NCI-H345 (cell line): Measurements from ENCODE around the gene CTR9.

Source experiments
- DNase-seq: peaks from one replicate; lab custom pipeline; 2025; lab: John Stamatoyannopoulos, UW

The CTR9 gene

DNA sequence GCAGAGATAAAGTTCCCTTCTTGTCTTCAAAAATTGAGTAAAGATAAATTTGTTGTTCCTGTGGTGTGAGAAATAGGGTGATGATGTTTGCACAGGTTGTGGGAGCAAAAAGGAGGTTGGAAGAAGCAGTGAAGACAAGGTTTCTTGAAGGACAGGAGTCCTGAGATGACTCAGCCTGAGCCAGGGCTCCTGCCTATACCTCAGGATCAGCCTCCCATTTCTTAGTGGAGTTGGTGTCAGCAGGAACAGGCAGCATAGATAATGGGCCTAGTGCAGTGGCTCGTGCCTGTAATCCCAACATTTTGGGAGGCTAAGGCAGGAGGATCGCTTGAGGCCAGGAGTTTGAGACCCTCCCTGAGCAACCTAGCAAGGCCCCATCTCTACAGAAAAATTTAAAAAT, 29.0 kb downstream of the CTR9 start:
- no peak for DNase-seq

DNA sequence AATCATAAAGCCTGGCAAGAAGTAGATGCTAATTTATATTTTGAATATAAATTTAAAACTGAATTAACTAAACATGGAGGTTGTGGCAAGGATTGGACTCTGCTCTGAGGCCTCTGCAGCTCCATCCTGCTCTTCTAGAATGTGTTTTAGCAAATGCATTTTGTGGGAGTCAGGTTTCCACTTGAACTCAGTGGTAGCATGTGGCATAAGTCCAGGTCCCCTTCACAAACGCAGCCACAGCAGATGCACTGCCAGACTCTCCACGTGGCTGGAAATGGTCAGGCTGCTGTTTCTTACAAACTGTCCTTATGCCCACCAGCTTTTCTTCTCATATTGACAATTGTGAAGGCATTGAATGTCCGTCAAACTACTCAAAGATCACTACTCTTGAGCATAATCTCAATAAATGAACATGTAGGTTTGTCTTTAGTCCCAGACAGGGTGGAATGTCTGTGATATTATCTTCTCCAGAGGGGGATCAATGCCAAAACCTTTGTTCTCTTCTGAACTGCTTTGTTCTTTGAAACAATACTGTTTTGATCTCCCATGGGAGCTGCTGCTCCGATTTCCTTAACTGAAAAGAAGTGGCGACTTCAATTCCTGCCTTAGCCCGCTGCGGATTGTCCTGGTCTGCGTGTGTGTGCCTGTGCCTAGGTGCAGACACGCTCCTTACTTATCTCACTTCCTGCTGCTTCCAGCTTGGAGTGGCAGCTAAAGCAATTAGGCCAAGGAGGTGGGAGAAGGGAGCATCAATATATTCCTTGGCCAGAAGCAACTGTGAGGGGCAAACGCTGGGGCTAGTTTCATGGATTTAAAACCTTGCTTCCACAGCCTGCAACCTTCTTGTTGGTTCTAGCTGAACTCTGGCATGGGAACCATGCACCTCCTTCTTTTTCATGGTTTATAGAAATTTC, 33.4 kb downstream of the CTR9 start:
- DNase-seq: peak; percentile 80

DNA sequence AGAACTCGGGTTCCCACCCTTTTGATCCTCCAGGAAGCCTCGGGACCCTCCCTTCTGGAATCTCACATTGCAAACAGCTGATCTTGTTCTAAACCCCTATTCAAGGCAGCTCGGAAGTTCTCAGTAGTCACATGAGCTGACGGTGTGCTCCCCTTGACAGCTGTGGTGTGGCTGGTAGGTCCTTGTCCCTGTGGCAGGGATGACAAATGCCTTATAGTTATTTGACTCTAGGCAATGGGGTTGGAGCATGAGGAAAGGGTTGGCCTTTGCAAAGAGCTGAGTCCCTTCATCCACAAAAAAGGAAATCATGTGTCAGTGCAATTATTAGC, 34.1 kb downstream of the CTR9 start:
- no peak for DNase-seq

DNA sequence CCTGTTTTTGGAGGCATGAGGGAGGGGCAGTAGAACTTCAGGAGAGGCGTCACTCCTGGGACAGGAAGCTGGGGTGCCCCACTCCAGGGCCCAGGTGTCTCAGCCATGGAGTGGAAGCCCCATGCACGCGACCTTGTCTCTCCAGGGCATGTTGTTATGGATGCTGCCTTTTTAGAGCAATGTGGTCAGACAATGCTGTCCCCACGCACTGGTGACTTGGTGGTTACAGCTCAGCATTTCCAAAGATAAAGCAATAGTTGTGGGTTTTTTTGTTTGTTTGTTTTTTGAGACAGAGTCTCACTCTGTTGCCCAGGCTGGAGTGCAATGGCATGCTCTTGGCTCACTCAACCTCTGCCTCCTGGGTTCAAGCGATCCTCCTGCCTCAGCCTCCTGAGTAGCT, 35.4 kb downstream of the CTR9 start:
- no peak for DNase-seq

DNA sequence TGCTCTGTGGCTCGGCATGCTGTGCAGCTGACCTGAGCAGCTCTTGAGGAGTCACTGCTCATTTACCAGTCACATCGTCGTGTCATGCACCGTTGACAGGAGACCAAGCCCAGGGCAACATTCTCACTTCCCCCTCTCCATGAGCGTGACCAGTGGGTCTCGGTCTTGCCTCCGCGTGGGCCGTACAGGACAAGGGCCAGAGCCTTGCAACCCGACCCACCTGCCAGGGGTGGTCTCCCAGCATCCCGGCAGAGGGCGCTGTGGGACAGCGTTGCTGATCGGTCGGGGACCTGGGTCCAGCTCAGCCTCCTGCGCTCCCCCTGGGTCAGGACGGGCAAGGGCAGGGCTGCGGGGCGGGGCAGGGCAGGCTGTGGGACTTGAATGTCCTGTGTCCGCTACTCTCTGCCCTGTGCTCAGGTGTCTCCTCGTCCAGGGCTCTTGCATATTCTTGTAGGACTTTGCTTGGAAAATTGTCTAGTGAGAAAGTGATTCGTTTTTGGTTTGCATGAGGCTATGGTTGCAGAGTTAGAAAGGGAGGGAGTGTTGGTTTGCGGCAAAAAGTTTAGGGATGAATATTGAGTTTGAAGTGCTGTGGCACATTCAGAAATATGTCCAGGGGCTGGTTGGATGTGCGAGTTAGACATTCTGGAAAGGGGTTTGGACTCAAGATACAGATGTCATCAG, 41.5 kb downstream of the CTR9 start:
- peak; percentile 77 for DNase-seq

DNA sequence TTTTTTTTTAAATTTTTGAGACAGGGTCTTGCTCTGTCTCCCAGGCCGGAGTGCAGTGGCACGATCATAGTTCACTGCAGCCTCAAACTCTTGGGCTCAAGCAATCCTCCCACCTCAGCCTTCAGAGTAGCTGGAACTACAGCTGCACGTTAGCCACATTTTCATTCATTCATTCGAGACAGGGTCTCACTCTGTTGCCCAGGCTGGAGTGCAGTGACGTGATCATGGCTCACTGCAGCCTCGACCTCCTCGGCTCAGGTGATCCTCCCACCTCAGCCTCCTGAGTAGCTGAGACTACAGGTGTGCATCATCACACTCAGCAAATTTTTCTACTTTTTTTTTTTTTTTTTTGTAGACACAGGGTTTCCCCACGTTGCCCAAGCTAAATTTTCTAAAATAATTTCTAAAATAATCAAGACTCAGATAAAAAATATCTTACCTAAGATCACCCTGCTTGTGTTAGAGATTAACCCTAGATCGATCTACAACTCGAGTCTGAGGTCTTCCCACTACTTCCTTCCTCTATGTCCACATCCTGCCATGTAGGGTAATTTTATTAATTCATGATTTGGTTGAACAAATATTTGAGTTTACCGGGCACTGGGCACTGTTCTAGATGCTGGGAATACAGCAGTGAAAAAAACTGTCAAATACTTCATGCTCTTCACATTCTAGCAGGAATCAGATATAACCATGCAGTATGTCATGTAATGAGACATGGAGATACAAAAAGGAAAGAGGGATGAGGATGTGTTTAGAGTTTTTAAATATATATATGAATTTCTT, 42.6 kb downstream of the CTR9 start:
- DNase-seq: no peak

DNA sequence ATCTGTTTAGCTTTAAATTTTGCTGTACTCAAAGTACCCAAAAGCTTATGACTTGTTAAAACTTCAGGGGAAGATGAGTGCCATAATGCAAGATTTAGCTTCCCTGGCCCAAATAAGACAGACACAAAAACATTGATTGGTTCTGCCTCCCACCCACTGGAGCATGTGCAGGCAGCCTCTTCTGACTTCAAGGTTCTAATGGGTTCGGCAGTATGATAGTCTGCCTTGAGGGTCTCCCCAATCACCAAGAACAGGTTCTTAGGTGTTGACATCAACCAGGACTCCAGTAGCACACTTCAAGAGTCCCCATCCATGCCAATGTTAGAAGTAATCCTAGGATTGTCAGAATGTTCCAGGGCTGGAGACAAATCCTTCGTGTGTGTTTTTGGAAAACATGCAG, 45.1 kb downstream of the CTR9 start:
- no peak for DNase-seq

DNA sequence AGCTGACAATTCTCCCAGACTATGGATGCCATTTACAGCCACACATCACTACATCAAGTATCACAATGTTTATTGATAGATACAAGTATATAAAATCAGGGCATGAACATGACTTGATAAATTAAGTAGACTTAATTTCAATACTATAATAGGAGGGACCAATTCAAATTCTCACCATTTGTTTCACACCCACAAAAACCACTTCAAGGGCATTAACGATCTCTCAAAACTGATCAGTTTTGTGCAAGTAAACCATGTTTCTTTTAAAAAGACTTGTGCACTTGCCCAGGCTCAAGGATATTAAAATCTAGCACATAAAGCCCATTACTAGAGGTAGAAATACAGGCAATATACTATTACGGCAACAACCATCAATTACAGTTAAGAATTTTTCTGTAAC, 46.0 kb downstream of the CTR9 start:
- no peak for DNase-seq

DNA sequence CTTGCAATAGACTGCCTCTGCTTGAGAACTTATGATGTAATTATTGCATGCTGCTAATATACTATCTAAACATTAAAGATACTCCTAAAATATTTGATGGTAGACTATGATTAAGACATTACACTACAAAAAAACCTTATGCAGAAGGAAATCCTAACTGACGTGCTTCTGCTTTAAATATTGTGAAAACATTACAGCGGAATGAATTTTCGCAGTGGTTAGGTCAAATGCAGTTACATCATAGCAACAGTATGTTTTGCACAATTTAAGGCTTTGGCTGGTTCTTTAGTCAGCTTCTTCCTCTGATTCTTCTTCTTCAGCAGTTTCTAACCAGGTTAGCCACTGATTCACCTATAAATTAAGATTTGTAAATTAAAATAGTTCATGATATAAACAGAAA, 46.5 kb downstream of the CTR9 start:
- no peak for DNase-seq

DNA sequence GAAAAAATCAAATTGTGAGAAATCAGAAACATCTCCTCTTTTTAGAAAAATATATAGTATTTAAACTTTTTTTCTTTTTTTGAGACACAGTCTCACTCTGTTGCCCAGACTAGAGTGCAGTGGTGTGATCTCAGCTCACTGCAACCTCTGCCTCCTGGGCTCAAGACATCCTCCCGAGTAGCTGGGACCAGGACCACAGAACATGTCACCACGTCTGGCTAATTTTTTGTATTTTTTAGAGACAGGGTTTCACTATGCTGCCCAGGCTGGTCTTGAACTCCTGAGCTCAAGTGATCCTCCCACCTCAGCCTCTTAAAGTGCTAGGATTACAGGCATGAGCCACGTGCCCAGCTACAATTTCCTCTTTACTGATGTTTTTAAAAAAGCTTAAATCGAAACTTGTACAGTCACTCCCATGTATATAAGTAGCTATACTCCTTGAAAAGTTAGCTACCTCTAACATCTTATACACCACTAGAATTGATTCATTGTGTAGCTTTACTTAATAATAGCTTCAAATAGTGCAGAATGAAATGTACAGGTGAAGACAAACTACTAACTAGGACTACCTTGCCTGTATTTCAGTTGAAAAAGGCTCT, 47.4 kb downstream of the CTR9 start:
- DNase-seq: no peak

DNA sequence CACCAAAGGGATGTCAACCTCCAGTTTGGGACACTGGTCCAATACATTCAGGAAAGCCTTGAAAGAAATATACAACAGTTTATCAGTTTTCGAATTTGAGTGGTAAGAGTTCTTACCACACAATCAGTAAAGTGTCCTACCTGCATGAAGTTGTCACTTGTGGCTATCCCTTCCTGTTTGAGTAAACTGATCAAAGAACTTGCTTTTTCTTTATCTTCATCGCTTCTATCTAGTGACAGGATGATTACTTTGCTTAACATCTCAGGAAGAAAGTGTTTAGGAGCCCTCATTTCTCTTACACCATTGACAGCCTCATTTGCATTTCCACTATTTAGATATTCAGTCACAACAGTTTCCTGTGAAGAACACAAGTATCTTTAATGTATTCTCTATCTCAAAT, 49.2 kb downstream of the CTR9 start:
- no peak for DNase-seq

DNA sequence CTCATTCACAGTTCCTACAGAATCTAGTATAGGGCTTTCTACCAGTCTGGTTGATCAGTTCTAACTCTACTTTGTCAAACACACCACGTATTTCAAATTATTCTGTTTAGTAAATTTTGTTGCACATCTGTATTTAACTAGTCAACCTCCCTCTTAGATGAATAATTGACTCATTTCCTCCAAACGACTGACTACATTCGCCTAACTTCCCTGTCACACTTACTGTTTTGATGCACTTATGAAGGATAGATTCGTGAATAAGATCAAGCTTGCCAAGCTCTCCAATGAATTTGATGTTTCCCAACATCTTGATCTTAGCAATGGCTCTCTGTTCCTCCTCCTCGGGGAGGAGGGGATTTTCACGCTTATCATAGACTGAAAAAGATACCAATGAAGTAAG, 52.6 kb downstream of the CTR9 start:
- DNase-seq: no peak

DNA sequence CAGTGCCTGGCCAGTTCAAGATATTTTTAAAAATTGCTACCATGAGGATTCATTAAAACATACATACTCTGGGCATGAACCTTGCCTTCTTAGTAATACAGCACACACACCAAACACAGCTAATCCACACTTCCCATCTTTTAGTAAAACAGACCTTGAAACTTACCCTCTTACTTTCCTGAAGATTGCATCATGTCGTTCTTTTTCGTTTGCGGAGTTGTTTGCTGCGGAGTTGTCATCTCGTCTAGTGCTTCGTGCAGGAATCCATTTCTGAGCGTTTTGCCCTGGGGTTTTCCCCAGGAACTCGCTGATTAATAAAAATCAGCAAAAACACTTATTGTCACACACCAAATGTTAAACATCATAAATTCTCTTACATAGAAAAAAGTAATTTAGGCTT, 54.7 kb downstream of the CTR9 start:
- no peak for DNase-seq

DNA sequence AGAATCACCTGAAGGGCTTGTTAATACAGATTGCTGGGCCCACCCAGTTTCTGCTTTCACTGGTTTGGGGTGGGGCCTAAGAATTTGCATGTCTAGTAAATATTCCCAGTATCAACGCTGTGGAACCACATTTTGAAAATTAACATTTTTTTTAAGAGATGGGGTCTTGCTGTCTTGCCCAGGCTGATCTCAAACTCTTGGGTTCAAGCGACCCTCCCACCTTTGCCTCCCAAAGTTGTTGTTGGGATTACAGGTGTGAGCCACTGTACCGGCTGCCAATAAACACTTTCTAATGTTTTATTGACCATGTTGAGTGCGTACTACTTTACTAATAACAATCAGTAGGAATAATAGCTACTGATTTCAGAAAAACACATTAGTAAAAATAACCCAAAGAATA, 55.2 kb downstream of the CTR9 start:
- no peak for DNase-seq

DNA sequence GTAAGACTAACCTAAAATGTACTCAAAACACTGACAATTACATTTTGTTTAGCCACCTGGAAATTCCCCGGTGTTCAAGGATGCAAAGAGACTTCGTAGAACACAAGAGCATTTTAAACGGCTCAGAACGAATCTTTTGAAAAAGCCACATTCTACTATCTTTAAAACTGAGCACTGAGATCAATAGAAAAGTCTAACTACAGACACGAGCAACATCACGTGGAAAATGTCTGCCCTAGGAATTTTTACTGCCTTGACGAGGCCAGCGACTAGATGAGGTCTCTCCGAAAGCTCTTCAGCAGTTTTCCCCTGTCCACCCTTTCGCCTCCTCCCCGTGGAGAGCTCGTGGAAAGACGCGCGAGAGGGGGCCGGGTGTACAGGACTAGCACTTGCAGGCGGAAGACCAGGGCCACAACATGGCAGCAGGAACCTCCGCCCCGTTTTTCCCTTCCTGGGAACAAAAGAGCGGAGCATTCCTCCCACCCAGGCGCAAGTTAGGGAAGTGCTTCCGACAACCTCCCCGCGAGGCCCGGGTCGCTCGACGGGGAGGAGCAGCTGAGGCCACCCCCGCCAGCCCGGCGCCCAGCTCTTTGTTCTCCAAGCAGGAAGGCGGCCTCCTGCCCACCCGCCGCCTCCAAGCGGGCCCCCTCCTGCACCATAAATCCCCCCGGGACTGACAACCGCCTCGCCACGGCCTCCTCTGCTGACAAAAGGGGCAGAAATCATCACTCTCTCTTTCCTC, 56.6 kb downstream of the CTR9 start:
- peak; percentile 48 for DNase-seq

DNA sequence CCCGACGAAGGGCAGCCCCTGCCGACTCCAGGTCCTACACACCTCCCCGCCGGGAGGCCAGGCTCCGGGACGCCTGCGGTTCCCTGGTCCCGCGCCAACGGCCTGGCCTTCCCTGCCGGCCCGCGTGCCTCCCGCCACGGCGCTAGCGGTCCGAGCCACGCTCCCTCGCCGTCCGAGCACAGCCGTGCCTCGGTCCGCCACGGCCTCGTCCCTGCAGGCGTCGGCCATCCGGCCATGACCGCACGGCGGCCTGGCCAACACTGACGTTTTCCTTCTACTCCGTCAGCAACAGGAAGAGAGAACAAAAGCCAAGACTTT, 57.1 kb downstream of the CTR9 start:
- no peak for DNase-seq

DNA sequence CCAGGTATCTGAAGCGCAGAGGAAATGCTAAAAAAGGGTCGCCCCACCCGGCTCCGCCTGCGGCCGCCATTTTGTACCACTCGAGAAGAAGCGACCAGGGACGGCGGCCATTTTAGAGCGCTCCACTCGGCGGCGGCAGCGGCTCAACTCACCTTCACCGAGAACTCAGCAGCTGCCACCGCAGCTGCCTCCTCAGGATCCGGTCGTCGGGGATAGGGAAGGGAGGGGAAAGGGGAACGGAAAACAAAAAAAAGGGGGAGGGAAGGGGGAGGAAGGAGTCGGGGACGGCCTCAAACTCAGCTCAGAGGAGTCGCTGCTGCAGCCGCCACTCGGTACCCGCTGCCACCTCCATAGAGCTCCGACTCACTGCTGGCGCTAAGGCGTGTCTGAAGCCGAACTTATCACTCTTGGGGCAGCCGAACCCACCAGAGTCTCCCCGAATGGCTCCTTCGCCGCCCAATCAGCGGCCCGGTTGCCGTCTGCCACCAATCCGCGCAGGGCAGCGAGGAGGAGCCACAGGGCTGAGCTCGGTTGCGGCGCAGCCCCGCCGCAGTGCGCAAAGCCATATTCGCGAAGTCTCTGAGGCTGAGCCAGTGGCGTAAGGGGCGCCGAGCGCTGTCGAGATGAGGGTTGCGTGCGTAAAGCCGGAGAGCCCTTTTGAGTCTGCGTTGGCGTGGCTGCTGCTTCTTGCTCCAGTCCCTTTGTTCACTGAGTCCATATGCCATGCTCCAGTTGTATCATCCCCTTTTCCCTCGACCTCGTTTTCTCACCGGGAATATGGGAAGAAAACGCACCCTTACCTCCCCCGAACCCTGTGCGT, 57.7 kb downstream of the CTR9 start, which contains the start of gene EIF4G2:
Gene EIF4G2 (minus strand): TSS at position 374 of the 820 bp plus-strand sequence.
- DNase-seq: peak; percentile 99

DNA sequence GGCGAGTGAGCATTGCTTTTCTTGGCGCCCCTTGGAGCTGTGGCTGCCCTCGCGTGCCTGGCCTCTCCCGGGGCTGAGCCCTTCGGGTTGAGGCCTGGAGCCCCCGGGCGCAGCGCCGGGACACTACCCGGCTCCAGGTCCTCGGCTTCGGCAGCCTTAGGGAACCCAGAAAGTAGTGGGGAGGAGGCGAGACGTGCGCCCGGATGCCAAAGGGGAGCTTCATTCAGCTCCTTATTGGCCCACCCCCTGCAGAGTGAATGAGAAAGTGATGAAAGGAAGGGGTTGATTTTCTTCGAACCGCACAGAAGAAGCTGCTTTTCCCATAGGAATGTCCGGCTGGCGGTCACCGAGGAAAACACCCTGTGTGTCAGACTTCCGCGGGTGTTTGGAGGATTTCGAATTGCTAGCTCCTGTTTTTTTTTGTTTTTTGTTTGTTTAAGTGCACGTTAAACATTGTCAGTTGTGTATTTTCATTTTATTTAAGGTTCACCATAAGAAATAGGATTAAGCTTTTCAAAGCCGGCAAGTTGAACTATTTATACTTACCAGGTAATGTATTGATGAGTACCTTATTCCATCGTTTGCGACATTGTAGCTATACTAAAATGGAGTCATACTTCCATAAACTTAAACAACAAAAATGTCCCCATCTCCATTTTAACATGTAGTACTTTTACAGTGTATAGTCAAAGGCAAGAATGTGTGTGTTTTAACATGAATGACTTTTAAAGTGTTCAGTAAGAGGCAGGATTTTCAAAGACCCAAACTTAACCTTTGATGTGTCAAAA, 58.5 kb downstream of the CTR9 start:
- DNase-seq: no peak

DNA sequence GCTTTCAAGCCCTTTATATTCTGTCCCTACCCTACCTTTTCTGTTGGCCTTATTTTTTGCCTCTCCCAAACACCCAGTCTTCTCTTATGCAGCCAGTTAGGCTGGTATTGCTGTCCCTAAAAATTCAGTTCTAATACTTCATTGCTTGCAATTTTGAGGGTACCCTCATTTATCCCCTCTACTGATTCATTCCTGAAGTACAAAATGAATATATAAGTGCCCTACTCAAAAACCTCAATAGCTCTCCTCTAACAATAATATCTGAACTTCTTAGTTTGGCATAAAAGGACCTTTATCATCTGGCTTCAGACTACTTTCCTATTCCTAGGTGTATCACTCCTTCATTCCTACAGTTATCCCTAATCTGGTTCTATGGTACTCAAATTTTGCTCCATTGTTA, 62.9 kb downstream of the CTR9 start:
- DNase-seq: no peak

DNA sequence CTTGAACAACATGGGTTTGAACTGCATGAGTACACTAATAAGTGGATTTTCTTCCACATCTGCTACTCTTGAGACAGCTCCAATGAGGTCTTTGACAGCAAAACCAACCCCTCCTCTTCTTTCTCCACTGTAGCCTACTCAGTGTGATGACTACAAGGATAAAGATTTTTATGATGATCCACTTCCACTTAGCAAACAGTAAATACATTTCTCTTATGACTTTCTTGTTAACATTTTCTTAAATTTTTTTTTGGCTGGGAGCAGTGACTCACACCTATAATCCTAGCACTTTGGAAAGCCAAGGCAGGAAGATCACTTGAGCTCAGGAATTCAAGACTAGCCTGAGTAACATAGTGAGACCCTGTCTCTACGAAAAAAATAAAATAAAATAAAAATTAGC, 67.5 kb downstream of the CTR9 start:
- DNase-seq: no peak
